IMR-90 (cell line): ENCODE data around the gene ATG10. TPM values are rescaled to one million over a fixed set of nuclear protein-coding genes. Genes with fewer than 3 reads are reported as not detected.

Source experiments
- ATAC-seq: fragments of 200-7000 bp; cut with Tn5 transposase; 2 replicates; pipeline ENCODE4 v1.9.1; 2020; ENCODE audit warnings: low read depth, mild to moderate bottlenecking, moderate library complexity
- BruUV-seq: library from RNA; stranded (reverse); fragments of 400-500 nt; replicated peaks from 2 replicates; lab custom pipeline; 2021; lab: Mats Ljungman, UMichigan
- CTCF ChIA-PET: fragments of 300-600 bp; formaldehyde crosslinking; extraction: SDS; loops from one replicate; lab custom pipeline; 2021; ENCODE audit warnings: antibody characterized with exemption; lab: Yijun Ruan, JAX
- POLR2A ChIA-PET: fragments of 300-600 bp; sonication (Branson Sonifier 250); formaldehyde crosslinking; loops from one replicate; lab custom pipeline; 2022; ENCODE audit warnings: antibody characterized with exemption; ENCODE audit not compliant: unreplicated experiment; lab: Charles Lee
- DNase-seq: peaks from one replicate; pipeline ENCODE4 v3.0.0; 2013
- H2AFZ ChIP-seq: replicated peaks from 2 replicates; pipeline ENCODE3; 2013; ENCODE audit warnings: low read length, mild to moderate bottlenecking; ENCODE audit not compliant: poor library complexity
- H2AK5ac ChIP-seq: 2 replicates; pipeline ENCODE4 v1.6.1; 2013; ENCODE audit warnings: low read depth, low read length, inconsistent platforms
- H2AK9ac ChIP-seq: replicated peaks from 2 replicates; pipeline ENCODE3; 2013; ENCODE audit warnings: mild to moderate bottlenecking, low read depth, low read length, moderate library complexity; ENCODE audit not compliant: poor library complexity
- H2BK120ac ChIP-seq: 2 replicates; pipeline ENCODE4 v1.6.1; 2013; ENCODE audit warnings: low read depth, low read length, inconsistent platforms
- H2BK15ac ChIP-seq: 3 replicates; pipeline ENCODE4 v1.6.1; 2013; ENCODE audit warnings: low read depth, low read length, inconsistent platforms
- H2BK20ac ChIP-seq: 2 replicates; pipeline ENCODE4 v1.6.1; 2013; ENCODE audit warnings: low read depth, mild to moderate bottlenecking, inconsistent platforms, low read length, moderate library complexity
- H2BK5ac ChIP-seq: 2 replicates; pipeline ENCODE4 v1.6.1; 2013; ENCODE audit warnings: mild to moderate bottlenecking, low read depth, low read length, inconsistent platforms; ENCODE audit not compliant: poor library complexity, severe bottlenecking
- H3K14ac ChIP-seq: replicated peaks from 2 replicates; pipeline ENCODE4 v1.6.1; 2013; ENCODE audit warnings: low read depth, low read length, inconsistent platforms
- H3K18ac ChIP-seq: 2 replicates; pipeline ENCODE4 v1.6.1; 2013; ENCODE audit warnings: low read depth, low read length, control low read depth
- H3K23ac ChIP-seq: 2 replicates; pipeline ENCODE4 v1.6.1; 2013; ENCODE audit warnings: low read depth, low read length, inconsistent platforms
- H3K27ac ChIP-seq: 2 replicates; pipeline ENCODE4 v1.5.1; 2013; ENCODE audit warnings: mild to moderate bottlenecking, control low read depth, low read length; ENCODE audit not compliant: insufficient read depth
- H3K27me3 ChIP-seq: 2 replicates; pipeline ENCODE4 v1.6.1; 2013; ENCODE audit warnings: low read length; ENCODE audit not compliant: control insufficient read depth, insufficient read depth
- H3K36me3 ChIP-seq: 2 replicates; pipeline ENCODE4 v1.6.1; 2013; ENCODE audit warnings: low read length, mixed read lengths; ENCODE audit not compliant: control insufficient read depth, insufficient read depth
- H3K4ac ChIP-seq: 2 replicates; pipeline ENCODE4 v1.6.1; 2013; ENCODE audit warnings: low read depth, low read length, inconsistent platforms
- H3K4me1 ChIP-seq: 2 replicates; pipeline ENCODE4 v1.6.1; 2013; ENCODE audit warnings: low read length, mixed read lengths; ENCODE audit not compliant: control insufficient read depth, insufficient read depth
- H3K4me2 ChIP-seq: 2 replicates; pipeline ENCODE4 v1.6.1; 2013; ENCODE audit warnings: low read depth, mild to moderate bottlenecking, control low read depth, low read length, moderate library complexity
- H3K4me3 ChIP-seq: 2 replicates; pipeline ENCODE4 v1.5.1; 2013; ENCODE audit warnings: low read depth, mild to moderate bottlenecking, control low read depth, low read length, moderate library complexity; ENCODE audit not compliant: insufficient read depth
- H3K56ac ChIP-seq: 2 replicates; pipeline ENCODE4 v1.6.1; 2013; ENCODE audit warnings: low read length, inconsistent platforms; ENCODE audit not compliant: insufficient read depth; ENCODE audit errors: extremely low read depth
- H3K79me1 ChIP-seq, 2 experiments: 2 replicates each; pipeline ENCODE4 v1.6.1; 2013; ENCODE audit warnings: low read length in 2 of 2, inconsistent platforms in 1 of 2, low read depth in 1 of 2
- H3K9ac ChIP-seq: 2 replicates; pipeline ENCODE4 v1.6.1; 2013; ENCODE audit warnings: low read depth, low read length, control low read depth
- H3K9me1 ChIP-seq: 2 replicates; pipeline ENCODE4 v1.6.1; 2013; ENCODE audit warnings: low read length, inconsistent platforms; ENCODE audit not compliant: insufficient read depth
- H3K9me3 ChIP-seq: 2 replicates; pipeline ENCODE4 v1.6.1; 2013; ENCODE audit warnings: low read length; ENCODE audit not compliant: control insufficient read depth, insufficient read depth
- H4K20me1 ChIP-seq: 2 replicates; pipeline ENCODE4 v1.6.1; 2013; ENCODE audit warnings: low read length, inconsistent platforms; ENCODE audit not compliant: insufficient read depth
- H4K5ac ChIP-seq: 2 replicates; pipeline ENCODE4 v1.6.1; 2013; ENCODE audit warnings: mild to moderate bottlenecking, low read depth, low read length, control low read depth
- H4K8ac ChIP-seq, 2 experiments: 2 replicates each; pipeline ENCODE4 v1.6.1; 2013; ENCODE audit warnings: low read depth in 2 of 2, low read length in 2 of 2, control low read depth in 1 of 2, inconsistent platforms in 1 of 2
- H4K91ac ChIP-seq: 2 replicates; pipeline ENCODE4 v1.6.1; 2013; ENCODE audit warnings: low read depth, low read length, inconsistent platforms; ENCODE audit not compliant: insufficient read depth
- BHLHE40 ChIP-seq: fragments of 150-350 bp; IDR thresholded peaks from 2 replicates; pipeline ENCODE4 v1.6.1; 2016; ENCODE audit warnings: mild to moderate bottlenecking, low read depth, low read length
- CEBPB ChIP-seq: IDR thresholded peaks from 2 replicates; pipeline ENCODE4 v1.6.1; 2012; ENCODE audit warnings: low read depth, low read length, improper control_type of control experiment
- CHD1 ChIP-seq: IDR thresholded peaks from 2 replicates; pipeline ENCODE4 v1.6.1; 2012; ENCODE audit warnings: low read depth, low read length, improper control_type of control experiment
- FOS ChIP-seq: fragments of 150-350 bp; IDR thresholded peaks from 2 replicates; pipeline ENCODE4 v1.6.1; 2016; ENCODE audit warnings: low read depth, low read length
- MAFK ChIP-seq: IDR thresholded peaks from 2 replicates; pipeline ENCODE4 v1.6.1; 2012; ENCODE audit warnings: low read depth, low read length, improper control_type of control experiment
- MAZ ChIP-seq: IDR thresholded peaks from 2 replicates; pipeline ENCODE4 v1.6.1; 2012; ENCODE audit warnings: low read depth, mild to moderate bottlenecking, low read length, improper control_type of control experiment, moderate library complexity, borderline replicate concordance
- NFE2L2 ChIP-seq: fragments of 150-350 bp; IDR thresholded peaks from 2 replicates; pipeline ENCODE4 v1.6.1; 2016; ENCODE audit warnings: low read depth, mild to moderate bottlenecking, low read length
- POLR2A ChIP-seq: IDR thresholded peaks from 2 replicates; pipeline ENCODE4 v1.6.1; 2012; ENCODE audit warnings: mild to moderate bottlenecking, low read depth, low read length
- RAD21 ChIP-seq: IDR thresholded peaks from 2 replicates; pipeline ENCODE4 v1.6.1; 2012; ENCODE audit warnings: low read length, improper control_type of control experiment
- RFX5 ChIP-seq: IDR thresholded peaks from 2 replicates; pipeline ENCODE4 v1.8.0; 2012; ENCODE audit warnings: low read depth, mild to moderate bottlenecking, low read length, moderate library complexity
- SMC3 ChIP-seq: fragments of 150-350 bp; IDR thresholded peaks from 2 replicates; pipeline ENCODE4 v1.6.1; 2016; ENCODE audit warnings: low read depth, mild to moderate bottlenecking, antibody characterized with exemption, low read length, moderate library complexity
- WGBS, 2 experiments: methylation state at CpG; one replicate each; pipeline versions ENCODE4 v1.1.5 to v1.1.7; 2013; ENCODE audit warnings: missing lambda C conversion rate in 2 of 2; ENCODE audit not compliant: insufficient read length in 1 of 2; ENCODE audit errors: extremely low coverage in 2 of 2; 5-methylcytosine and 5-hydroxymethylcytosine counted together
- dilution Hi-C: fragments of 300-500 bp; cut with HindIII; formaldehyde crosslinking; loops from one replicate; pipeline ENCODE4 v1.14.3; 2018; ENCODE audit warnings: low sequenced_read_pairs; ENCODE audit not compliant: unreplicated experiment
- in situ Hi-C: fragments of 300-500 bp; cut with MboI; formaldehyde crosslinking; loops from 3 replicates; pipeline ENCODE4 v1.14.3; 2019; ENCODE audit warnings: low sequenced_read_pairs, inconsistent platforms, mixed read lengths
- intact Hi-C: fragments of 100-400 bp; cut with micrococcal nuclease; formaldehyde crosslinking; loops from 2 replicates; pipeline ENCODE4 v1.10.0; 2022
- polyA plus RNA-seq, 3 experiments: library from polyadenylated mRNA; depleted of rRNA; stranded (reverse); fragments of >200 nt; gene quantifications; 2 replicates each; pipeline ENCODE4 v1.2.3, GENCODE V29; 2012; ENCODE audit warnings: low replicate concordance in 1 of 3
- total RNA-seq: library from RNA; depleted of rRNA; stranded (reverse); fragments of >200 nt; gene quantifications from 2 replicates; pipeline ENCODE4 v1.2.3, GENCODE V29; 2012
- TF ChIP-seq, protein P1 (sequence below): fragments of 150-350 bp; IDR thresholded peaks from 2 replicates; pipeline ENCODE4 v1.6.1; 2017; ENCODE audit warnings: mild to moderate bottlenecking, antibody characterized with exemption, low read length, low read depth
- TF ChIP-seq, protein P2 (sequence below): fragments of 150-350 bp; IDR thresholded peaks from 2 replicates; pipeline ENCODE4 v1.6.1; 2016; ENCODE audit warnings: low read depth, mild to moderate bottlenecking, low read length, moderate library complexity, borderline replicate concordance

Gene ATG10
- total and polyA plus RNA-seq, 2 of the 4 experiments (the other 2 are of a cell fraction), result 3.4 to 8.1 TPM

- dilution Hi-C loops (no loop called here), intact Hi-C loops (no loop called here), in situ Hi-C loops (no loop called here)
- H2AFZ ChIP-seq, result no peak overlapping the region
- CTCF ChIA-PET, result no interaction called here
- no peak for ATAC-seq
- no peak for DNase-seq
- TF ChIP-seq CEBPB (no peak), CHD1 (no peak), RAD21 (no peak), FOS (no peak), MAZ (no peak), NFE2L2 (no peak), POLR2A (no peak), BHLHE40 (no peak), RFX5 (no peak), MAFK (no peak), SMC3 (no peak)
- TF ChIP-seq, protein P1, sequence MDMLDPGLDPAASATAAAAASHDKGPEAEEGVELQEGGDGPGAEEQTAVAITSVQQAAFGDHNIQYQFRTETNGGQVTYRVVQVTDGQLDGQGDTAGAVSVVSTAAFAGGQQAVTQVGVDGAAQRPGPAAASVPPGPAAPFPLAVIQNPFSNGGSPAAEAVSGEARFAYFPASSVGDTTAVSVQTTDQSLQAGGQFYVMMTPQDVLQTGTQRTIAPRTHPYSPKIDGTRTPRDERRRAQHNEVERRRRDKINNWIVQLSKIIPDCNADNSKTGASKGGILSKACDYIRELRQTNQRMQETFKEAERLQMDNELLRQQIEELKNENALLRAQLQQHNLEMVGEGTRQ, result no peak
- TF ChIP-seq, protein P2, sequence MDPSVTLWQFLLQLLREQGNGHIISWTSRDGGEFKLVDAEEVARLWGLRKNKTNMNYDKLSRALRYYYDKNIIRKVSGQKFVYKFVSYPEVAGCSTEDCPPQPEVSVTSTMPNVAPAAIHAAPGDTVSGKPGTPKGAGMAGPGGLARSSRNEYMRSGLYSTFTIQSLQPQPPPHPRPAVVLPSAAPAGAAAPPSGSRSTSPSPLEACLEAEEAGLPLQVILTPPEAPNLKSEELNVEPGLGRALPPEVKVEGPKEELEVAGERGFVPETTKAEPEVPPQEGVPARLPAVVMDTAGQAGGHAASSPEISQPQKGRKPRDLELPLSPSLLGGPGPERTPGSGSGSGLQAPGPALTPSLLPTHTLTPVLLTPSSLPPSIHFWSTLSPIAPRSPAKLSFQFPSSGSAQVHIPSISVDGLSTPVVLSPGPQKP, result no peak
- no peak overlapping the region for H3K4me2 ChIP-seq
- no peak overlapping the region for H3K18ac ChIP-seq
- H3K23ac ChIP-seq, result no peak overlapping the region
- H3K36me3 ChIP-seq, result no peaks in the 10 kb centered on the region
- no peaks in the 10 kb centered on the region for H3K79me1 ChIP-seq
- no peak overlapping the region for H2BK5ac ChIP-seq
- H3K4me3 ChIP-seq, result no peak overlapping the region
- H3K4me1 ChIP-seq, result no peaks in the 10 kb centered on the region
- no peaks in the 10 kb centered on the region for H3K9me3 ChIP-seq
- no peak overlapping the region for H2AK9ac ChIP-seq
- no peaks in the 10 kb centered on the region for H3K27me3 ChIP-seq
- H3K14ac ChIP-seq, result no peak overlapping the region
- WGBS, 2 experiments, result no CpG with 5 or more reads among the region's 2 CpGs
- H3K56ac ChIP-seq, result no peak overlapping the region
- H2BK20ac ChIP-seq, result no peak overlapping the region
- no peaks in the 10 kb centered on the region for H4K20me1 ChIP-seq
- no peak overlapping the region for H3K9ac ChIP-seq
- H4K91ac ChIP-seq, result no peak overlapping the region
- no TSS peak for BruUV-seq
- H2BK15ac ChIP-seq, result no peak overlapping the region
- no peak overlapping the region for H2BK120ac ChIP-seq
- H3K27ac ChIP-seq, result no peak overlapping the region
- H4K5ac ChIP-seq, result no peak overlapping the region
- no peak overlapping the region for H4K8ac ChIP-seq
- H2AK5ac ChIP-seq, result no peak overlapping the region
- POLR2A ChIA-PET, result no interaction called here
- no peaks in the 10 kb centered on the region for H3K9me1 ChIP-seq
- H3K4ac ChIP-seq, result no peak overlapping the region
Observed at GRCh38 chr5:82068723-82069122, 96.9 kb downstream of the ATG10 start.
